ENCODE data around the gene ABCA3.
"Not testable (repeated sequence)": the region's sequence is repeated elsewhere in the genome, so short reads cannot be mapped to it uniquely, and the experiment has no call there.

Gene ABCA3

DNA sequence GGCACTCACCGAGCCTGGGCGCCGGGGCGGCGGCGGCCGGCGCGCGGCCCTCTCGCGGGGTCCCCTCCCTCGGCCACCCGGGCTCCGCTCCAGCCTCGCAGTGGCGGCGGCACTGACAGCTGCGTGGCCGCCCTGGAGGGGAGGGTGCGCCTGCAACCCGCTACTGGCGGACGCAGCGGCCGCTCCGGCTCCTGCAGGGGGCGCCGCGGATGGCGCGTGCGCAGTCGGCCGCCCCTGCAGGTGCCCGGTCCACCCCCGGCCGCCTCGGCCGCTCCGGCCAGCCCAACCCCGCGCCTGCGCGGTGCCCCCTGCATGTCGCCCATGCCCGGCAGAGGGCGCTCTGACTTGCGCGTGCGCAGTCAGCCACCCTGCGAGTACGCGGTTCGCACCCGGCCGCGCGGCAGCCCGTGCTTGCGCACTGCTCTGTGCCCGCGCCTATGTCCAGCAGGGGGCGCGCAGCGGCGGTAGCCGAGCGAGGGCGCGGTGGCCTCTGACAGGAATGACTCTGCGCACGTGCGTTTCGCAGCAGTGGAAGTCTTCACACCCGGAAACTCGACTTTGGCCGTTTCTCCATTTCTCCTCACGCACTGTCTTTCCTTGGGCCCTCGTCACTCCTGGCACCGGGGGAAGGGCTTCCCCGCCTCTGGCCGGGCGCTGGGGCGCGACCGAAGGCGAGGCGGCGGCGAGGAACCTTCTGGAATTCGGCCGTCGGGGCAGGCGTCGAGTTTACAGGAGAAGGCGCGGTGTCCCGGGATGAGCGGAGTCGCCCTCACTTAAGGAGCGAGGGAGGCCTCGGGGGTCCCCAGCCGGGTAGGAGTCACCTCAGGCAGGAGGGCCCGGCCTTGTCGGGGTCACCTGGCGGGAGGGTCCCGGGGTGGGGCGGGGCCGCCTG is at the start of gene ABCA3:
TSS of gene ABCA3 (minus strand) at position 165 of the 892 bp plus-strand sequence. CDS start 14,262 bp downstream, outside the sequence.
- H3K36me3 ChIP-seq (ENCODE audit: insufficient read depth, low read length) = no peaks in the 10 kb centered on the region
- H3K27ac ChIP-seq (ENCODE audit: low read depth, low read length) = no peak within 1 kb of the TSS
- H3K27me3 ChIP-seq (ENCODE audit: insufficient read depth, low read length) = peaks cover 3% of the 10 kb centered on the region; the same call in 1 of the 2 replicates
- H3K4me1 ChIP-seq (ENCODE audit: control insufficient read depth, insufficient read depth, low read length, unreplicated experiment) = no peaks in the 10 kb centered on the region
- peak within 1 kb of the TSS; percentile 97 for H2AFZ ChIP-seq (ENCODE audit: low read length, unreplicated experiment)
- peak within 1 kb of the TSS; percentile 86 for H3K4me3 ChIP-seq (ENCODE audit: low read depth, low read length)
- no peaks in the 10 kb centered on the region for H3K79me2 ChIP-seq (ENCODE audit: control insufficient read depth, insufficient read depth, low read length, unreplicated experiment)

- Histone ChIP-seq H3K4me3 (ENCODE audit: low read depth, low read length) (no peak overlapping the region), H3K79me2 (ENCODE audit: control insufficient read depth, insufficient read depth, low read length, unreplicated experiment) (no peaks in the 10 kb centered on the region), H3K27me3 (ENCODE audit: insufficient read depth, low read length) (no peaks in the 10 kb centered on the region), H3K4me1 (ENCODE audit: control insufficient read depth, insufficient read depth, low read length, unreplicated experiment) (no peaks in the 10 kb centered on the region), H3K36me3 (ENCODE audit: insufficient read depth, low read length) (no peaks in the 10 kb centered on the region), H2AFZ (ENCODE audit: low read length, unreplicated experiment) (no peak overlapping the region), H3K27ac (ENCODE audit: low read depth, low read length) (no peak overlapping the region)
Measured at GRCh38 chr16:2388875-2389433, 48.4 kb upstream of the ABCA3 start.

GRCh38 chr16:2388139-2388874 is 47.8 kb upstream of the ABCA3 start:
- Histone ChIP-seq H3K27me3 (ENCODE audit: insufficient read depth, low read length) (no peaks in the 10 kb centered on the region), H3K27ac (ENCODE audit: low read depth, low read length) (no peak overlapping the region), H2AFZ (ENCODE audit: low read length, unreplicated experiment) (no peak overlapping the region), H3K4me3 (ENCODE audit: low read depth, low read length) (no peak overlapping the region), H3K4me1 (ENCODE audit: control insufficient read depth, insufficient read depth, low read length, unreplicated experiment) (no peaks in the 10 kb centered on the region), H3K36me3 (ENCODE audit: insufficient read depth, low read length) (no peaks in the 10 kb centered on the region), H3K79me2 (ENCODE audit: control insufficient read depth, insufficient read depth, low read length, unreplicated experiment) (no peaks in the 10 kb centered on the region)

DNA sequence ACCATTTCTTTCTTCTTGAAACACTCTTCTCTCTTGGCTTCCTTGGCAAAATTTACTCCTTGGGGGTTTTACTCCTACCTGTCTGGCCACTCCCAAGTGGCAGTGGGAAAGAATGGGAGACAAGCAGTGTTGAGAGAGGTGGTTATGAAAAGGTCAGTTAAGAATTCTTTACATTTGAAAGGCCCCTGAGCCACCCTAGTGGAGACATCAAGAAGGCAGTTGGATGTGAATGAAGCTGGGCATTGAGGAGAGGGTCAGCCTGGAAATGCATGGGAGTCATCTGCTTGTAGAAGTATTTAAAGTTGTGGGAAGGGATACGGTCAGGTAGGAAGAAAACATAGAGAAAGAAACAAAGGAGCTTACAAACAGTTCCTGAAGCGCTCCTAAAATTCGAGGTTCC is 46.5 kb upstream of the ABCA3 start:
- H3K79me2 ChIP-seq (ENCODE audit: control insufficient read depth, insufficient read depth, low read length, unreplicated experiment) = no peaks in the 10 kb centered on the region
- H2AFZ ChIP-seq (ENCODE audit: low read length, unreplicated experiment) = no peak overlapping the region
- H3K4me3 ChIP-seq (ENCODE audit: low read depth, low read length) = no peak overlapping the region
- H3K27me3 ChIP-seq (ENCODE audit: insufficient read depth, low read length) = no peaks in the 10 kb centered on the region
- no peak overlapping the region for H3K27ac ChIP-seq (ENCODE audit: low read depth, low read length)
- H3K36me3 ChIP-seq (ENCODE audit: insufficient read depth, low read length) = no peaks in the 10 kb centered on the region
- no peaks in the 10 kb centered on the region for H3K4me1 ChIP-seq (ENCODE audit: control insufficient read depth, insufficient read depth, low read length, unreplicated experiment)

DNA sequence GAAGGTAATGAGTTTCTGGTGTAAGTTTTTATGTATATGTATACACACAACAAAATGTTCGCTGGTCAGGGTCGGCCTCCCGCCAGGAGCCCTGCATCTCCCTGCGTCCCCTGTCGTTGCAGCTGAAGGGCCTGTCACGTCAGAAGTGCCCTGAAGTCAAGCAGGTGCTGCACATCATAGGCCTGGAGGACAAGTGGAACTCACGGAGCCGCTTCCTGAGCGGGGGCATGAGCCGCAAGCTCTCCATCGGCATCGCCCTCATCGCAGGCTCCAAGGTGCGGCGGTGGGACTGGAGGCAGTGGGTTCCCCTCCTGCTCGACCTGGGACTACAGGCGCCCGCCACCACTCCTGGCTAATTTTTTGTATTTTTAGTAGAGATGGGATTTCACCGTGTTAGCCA is 45.5 kb upstream of the ABCA3 start:
- not testable (repeated sequence) for H3K27ac ChIP-seq (ENCODE audit: low read depth, low read length); H2AFZ ChIP-seq (ENCODE audit: low read length, unreplicated experiment); H3K27me3 ChIP-seq (ENCODE audit: insufficient read depth, low read length); H3K79me2 ChIP-seq (ENCODE audit: control insufficient read depth, insufficient read depth, low read length, unreplicated experiment); H3K4me1 ChIP-seq (ENCODE audit: control insufficient read depth, insufficient read depth, low read length, unreplicated experiment); H3K36me3 ChIP-seq (ENCODE audit: insufficient read depth, low read length); H3K4me3 ChIP-seq (ENCODE audit: low read depth, low read length)

GRCh38 chr16:2385190-2385836 is 44.8 kb upstream of the ABCA3 start:
- no peaks in the 10 kb centered on the region for H3K36me3 ChIP-seq (ENCODE audit: insufficient read depth, low read length)
- H3K27ac ChIP-seq (ENCODE audit: low read depth, low read length) = no peak overlapping the region
- H2AFZ ChIP-seq (ENCODE audit: low read length, unreplicated experiment) = no peak overlapping the region
- no peaks in the 10 kb centered on the region for H3K79me2 ChIP-seq (ENCODE audit: control insufficient read depth, insufficient read depth, low read length, unreplicated experiment)
- H3K4me3 ChIP-seq (ENCODE audit: low read depth, low read length) = no peak overlapping the region
- H3K4me1 ChIP-seq (ENCODE audit: control insufficient read depth, insufficient read depth, low read length, unreplicated experiment) = no peaks in the 10 kb centered on the region
- no peaks in the 10 kb centered on the region for H3K27me3 ChIP-seq (ENCODE audit: insufficient read depth, low read length)

DNA sequence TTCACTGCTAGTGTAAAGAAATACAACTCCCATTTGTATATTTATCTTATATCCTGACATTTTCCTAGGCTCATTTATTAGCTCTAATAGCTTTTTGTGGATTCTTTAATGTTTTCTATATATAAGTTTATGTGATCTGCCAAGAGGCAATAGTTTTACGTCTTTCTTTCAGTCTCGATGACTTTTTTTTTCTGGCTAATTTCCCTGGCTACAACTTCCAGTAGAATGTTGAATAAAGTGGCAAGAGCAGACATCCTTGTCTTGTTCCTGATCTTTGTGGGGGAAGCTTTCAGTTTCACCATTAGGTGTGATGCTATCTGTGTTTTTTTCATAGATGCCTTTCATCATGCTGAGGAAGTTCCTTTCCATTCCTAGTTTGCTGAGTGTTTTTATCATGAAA is 43.9 kb upstream of the ABCA3 start:
- Histone ChIP-seq H3K27me3 (ENCODE audit: insufficient read depth, low read length) (no peaks in the 10 kb centered on the region), H3K36me3 (ENCODE audit: insufficient read depth, low read length) (no peaks in the 10 kb centered on the region), H2AFZ (ENCODE audit: low read length, unreplicated experiment) (no peak overlapping the region), H3K79me2 (ENCODE audit: control insufficient read depth, insufficient read depth, low read length, unreplicated experiment) (no peaks in the 10 kb centered on the region), H3K4me1 (ENCODE audit: control insufficient read depth, insufficient read depth, low read length, unreplicated experiment) (no peaks in the 10 kb centered on the region), H3K4me3 (ENCODE audit: low read depth, low read length) (no peak overlapping the region), H3K27ac (ENCODE audit: low read depth, low read length) (no peak overlapping the region)

GRCh38 chr16:2383501-2383900 is 43.0 kb upstream of the ABCA3 start:
- H3K4me1 ChIP-seq (ENCODE audit: control insufficient read depth, insufficient read depth, low read length, unreplicated experiment) = no peaks in the 10 kb centered on the region
- H2AFZ ChIP-seq (ENCODE audit: low read length, unreplicated experiment) = no peak overlapping the region
- H3K36me3 ChIP-seq (ENCODE audit: insufficient read depth, low read length) = no peaks in the 10 kb centered on the region
- no peak overlapping the region for H3K27ac ChIP-seq (ENCODE audit: low read depth, low read length)
- H3K27me3 ChIP-seq (ENCODE audit: insufficient read depth, low read length) = no peaks in the 10 kb centered on the region
- no peaks in the 10 kb centered on the region for H3K79me2 ChIP-seq (ENCODE audit: control insufficient read depth, insufficient read depth, low read length, unreplicated experiment)
- H3K4me3 ChIP-seq (ENCODE audit: low read depth, low read length) = no peak overlapping the region

DNA sequence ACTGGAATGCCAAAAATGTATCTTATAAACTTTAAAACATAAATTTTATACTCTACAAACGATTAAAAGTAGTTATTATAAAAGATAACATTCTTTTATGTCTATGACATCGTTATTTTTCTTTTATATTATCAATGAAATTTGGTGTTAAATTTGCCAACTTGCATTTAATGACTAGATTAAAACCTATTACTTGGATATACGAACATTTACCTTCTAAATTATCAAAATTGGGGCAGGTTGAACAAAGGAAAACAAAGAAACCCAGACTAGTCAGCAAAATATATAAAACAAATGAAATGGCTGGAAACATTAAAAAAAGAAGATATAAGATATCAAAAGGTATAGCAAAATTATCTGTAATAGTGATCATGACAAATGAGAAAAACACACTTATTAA is 34.1 kb upstream of the ABCA3 start:
- Histone ChIP-seq H3K4me1 (ENCODE audit: control insufficient read depth, insufficient read depth, low read length, unreplicated experiment) (no peaks in the 10 kb centered on the region), H3K4me3 (ENCODE audit: low read depth, low read length) (no peak overlapping the region)

DNA sequence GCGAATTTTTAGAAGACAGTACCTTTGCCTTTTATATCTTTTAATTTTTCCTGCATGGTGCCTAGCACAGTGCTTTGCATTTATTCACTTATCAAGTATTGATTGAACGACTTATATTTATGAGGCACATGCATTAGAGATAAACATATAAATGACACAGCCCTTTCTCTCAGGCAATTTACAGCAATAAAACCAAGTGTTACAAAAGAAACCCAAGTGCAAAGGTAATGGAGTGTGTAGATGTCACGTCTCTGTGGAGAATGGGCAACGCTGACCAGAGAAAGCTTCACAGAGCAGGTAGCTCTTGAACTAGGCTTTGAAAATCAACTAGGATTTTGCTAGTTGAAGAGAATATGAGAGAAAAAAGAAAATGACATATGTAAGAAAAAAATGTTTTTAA is 32.6 kb upstream of the ABCA3 start:
- Histone ChIP-seq H3K27me3 (ENCODE audit: insufficient read depth, low read length) (no peaks in the 10 kb centered on the region), H3K4me3 (ENCODE audit: low read depth, low read length) (no peak overlapping the region), H3K4me1 (ENCODE audit: control insufficient read depth, insufficient read depth, low read length, unreplicated experiment) (no peaks in the 10 kb centered on the region), H3K79me2 (ENCODE audit: control insufficient read depth, insufficient read depth, low read length, unreplicated experiment) (no peaks in the 10 kb centered on the region), H3K27ac (ENCODE audit: low read depth, low read length) (no peak overlapping the region), H3K36me3 (ENCODE audit: insufficient read depth, low read length) (no peaks in the 10 kb centered on the region), H2AFZ (ENCODE audit: low read length, unreplicated experiment) (no peak overlapping the region)

More for the DNA sequence above, 34.1 kb upstream of the ABCA3 start:
- Histone ChIP-seq H3K79me2 (ENCODE audit: control insufficient read depth, insufficient read depth, low read length, unreplicated experiment) (no peaks in the 10 kb centered on the region), H3K27ac (ENCODE audit: low read depth, low read length) (no peak overlapping the region), H2AFZ (ENCODE audit: low read length, unreplicated experiment) (no peak overlapping the region), H3K36me3 (ENCODE audit: insufficient read depth, low read length) (no peaks in the 10 kb centered on the region), H3K27me3 (ENCODE audit: insufficient read depth, low read length) (no peaks in the 10 kb centered on the region)
